Fibroblast of the conjunctiva (primary cell): ENCODE results near the gene IFT27.

ENCODE experiments used
- DNase-seq: peaks from one replicate; pipeline ENCODE4 v3.0.0-alpha.2; 2010; ENCODE audit warnings: low read depth

The IFT27 gene

DNA sequence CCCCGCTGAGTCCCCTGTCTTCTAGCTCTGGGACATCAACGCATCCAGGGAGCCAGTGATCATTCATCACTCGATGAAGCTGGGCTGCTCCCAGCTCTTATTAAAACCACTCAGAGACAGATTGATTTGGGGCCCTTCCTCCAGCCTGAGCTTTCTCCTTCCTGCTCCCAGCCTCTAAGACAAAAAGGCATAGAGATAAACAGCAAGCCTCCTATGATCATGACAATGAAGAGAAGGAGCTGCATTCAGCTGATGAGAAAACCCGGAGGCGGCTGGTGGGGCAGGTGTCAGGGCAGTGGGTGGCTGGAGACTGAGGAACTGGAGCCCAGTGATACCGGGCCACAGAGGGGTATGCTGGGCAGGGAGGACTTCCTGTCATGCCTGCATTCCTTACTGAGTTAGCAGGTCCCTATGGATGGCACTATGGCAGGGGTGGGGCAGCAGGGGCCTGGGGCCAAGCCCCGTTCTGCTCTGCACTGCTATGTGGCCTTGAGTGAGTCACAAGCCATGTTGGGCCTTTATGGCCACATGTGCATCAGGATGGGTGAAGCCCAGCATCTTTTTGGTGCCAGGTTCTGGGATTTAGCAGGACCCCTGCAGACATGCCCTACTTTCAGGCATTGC lies 20.7 kb upstream of the IFT27 start:
- no peak for DNase-seq

- no peak for DNase-seq
Observed at GRCh38 chr22:36795633-36796032, 19.7 kb upstream of the IFT27 start.

DNA sequence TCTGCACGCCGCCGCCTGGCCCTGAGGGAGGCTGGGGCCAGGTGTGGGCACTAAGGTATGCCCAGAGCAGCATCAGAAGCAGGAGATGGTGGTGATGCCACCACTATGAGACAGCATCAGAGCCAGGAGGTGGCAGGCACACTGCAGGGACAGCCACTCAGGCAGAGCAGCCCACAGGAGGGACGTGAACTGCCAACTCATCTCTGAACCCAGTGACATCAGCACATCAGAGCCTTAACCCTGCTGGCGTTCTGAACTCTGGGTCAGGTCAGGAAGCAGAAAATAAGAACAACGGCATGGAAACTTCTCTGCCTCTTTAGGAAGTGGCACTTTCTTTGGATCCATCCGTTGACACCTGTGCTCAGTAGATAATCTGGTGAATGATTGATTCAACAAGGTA lies 14.7 kb upstream of the IFT27 start:
- DNase-seq: no peak

DNA sequence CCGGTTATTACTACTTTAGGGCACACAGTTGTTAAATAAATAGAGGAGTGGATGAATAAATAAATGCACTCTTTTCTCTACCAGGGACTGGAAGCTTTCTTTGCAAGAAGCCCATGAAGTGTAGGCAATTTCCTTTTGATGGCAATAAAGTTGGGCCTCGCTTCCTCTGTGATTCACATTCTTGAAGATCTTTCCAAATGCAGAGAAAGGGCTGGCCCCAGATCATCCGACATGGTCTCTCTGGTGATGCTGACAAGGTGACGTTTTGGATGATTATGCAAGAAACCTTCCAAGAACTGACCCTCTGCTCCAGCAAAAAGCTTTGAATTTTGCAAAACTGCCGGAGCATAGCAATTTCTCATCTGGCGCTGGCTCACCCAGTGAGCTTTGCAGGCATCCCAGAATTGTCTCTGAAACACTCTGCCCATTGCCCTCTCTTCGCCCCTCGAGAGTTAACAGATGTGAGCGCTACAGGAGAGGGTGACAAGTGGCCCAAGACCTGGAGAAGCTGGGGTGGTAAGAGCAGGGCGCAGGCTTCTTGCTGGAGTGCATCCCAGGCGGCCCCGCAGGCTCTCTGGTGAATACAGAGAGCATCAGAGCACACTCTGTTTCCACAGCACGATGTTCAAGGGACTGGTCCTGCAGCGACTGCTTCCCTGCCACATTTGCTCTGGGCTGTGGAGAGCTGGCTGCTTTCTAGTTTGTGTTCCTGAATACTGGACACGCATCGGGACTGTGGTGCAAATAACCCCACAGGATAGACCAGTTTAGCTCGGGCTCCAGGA lies 11.5 kb upstream of the IFT27 start:
- no peak for DNase-seq

DNA sequence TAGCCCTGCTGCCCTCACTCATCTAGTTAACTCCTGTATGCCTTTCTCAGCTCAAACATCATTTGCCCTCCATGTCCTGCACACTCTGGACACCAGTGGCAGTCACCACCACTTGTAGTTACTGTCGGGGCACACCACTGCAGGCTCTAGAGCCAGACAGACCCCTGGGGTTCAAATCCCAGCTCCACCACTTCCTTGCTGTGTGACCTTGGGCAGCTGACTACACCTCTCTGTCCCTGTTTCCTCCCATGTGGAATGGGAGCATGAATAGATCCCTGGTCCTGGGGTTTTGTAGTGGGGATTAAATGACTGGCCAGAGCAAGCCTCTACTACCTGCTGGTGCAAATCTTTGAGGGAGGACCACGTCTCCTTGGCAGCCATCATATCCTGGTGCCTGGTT lies 7.8 kb upstream of the IFT27 start:
- DNase-seq: no peak

DNA sequence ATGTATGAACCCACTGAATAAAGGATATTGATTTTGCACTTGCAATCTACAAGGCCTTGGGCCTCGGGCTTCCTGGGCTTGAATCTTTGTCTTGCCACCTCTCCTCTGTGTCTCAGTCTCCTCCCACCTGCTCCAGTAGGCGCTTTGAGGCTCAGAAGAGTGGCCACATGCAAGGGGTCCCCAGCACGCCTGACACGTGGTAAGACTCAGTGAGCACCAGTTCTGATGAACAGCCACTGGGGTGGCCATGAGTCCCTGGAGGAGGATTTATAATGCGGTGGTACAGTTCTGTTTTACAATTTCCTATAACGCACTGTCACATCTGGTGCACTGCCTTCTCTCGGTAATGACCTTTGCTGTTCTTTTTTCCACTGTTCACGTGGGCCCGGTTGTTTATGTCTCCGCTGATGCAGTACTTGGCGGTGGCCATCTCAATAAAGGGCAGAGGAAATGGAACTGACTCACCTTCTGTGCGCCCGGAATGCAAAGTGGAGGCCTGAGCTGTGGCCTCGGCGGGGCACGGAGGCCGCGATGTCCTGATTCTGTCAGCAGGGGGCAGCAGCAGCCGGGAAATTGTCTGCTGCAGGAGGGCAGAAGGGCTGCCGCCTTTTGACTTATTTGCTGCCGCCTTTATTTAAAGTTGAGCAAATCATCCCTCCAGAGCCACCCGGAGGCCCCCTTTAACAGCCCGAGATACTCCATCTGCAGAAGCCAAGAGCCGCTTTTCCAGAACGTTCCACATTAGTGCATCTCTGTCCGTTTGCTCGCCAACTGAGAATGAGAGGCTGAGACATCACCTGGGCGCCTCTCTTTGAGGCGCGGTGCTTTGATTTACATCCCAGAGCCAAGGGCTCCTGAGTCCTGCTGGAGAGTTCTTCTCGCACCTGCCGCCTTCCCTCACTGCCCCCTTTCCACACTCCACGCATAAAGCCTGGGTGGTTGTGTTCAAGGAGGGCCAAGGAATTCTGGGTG lies 6.0 kb upstream of the IFT27 start:
- peak; percentile 49 for DNase-seq

- DNase-seq: no peak
Observed at GRCh38 chr22:36778020-36778419, 2.1 kb upstream of the IFT27 start.

DNA sequence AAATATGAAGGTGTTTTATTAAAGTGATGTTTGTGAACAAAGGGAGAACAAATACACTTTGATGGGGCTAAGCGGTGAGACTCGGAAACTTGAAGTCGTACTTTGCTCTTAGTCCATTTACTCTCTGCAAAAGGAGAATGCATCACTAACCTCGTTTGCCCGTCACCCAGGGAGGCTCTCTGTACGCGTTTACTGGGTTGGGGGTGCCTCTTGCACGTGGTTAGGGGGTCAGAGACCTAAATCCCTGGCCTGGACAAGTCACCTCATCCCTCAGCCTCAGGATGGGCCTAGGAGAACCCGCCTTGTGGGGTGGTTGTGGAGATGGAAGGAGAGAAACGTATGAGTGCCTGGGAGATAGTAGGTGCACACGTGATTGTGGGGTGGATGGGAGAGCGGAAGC lies 803 bp upstream of the IFT27 start:
- DNase-seq: no peak

- DNase-seq: no peak
Observed at GRCh38 chr22:36775586-36775963, 344 bp downstream of the IFT27 start.

DNA sequence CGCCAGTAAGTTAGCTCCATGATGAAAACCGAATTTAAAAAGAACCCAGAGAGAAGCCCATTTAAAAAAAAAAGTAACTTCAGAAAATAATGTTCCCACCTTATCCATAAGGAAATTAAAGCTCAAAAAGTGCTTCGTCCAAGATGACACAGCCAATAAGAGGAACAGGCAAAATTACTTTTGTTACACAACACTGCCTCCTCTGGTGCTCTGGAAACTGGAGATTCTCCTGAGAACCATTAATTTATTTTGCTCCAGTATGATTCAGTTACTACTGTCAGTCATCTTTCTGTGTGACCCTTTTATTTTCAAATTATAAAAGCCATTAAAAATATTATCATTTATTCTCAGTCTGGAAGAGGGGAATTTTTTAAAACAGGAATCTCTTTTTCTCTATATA lies 2.0 kb downstream of the IFT27 start:
- DNase-seq: peak; percentile 18

GRCh38 chr22:36772451-36772850 lies 3.5 kb downstream of the IFT27 start:
- DNase-seq: no peak

DNA sequence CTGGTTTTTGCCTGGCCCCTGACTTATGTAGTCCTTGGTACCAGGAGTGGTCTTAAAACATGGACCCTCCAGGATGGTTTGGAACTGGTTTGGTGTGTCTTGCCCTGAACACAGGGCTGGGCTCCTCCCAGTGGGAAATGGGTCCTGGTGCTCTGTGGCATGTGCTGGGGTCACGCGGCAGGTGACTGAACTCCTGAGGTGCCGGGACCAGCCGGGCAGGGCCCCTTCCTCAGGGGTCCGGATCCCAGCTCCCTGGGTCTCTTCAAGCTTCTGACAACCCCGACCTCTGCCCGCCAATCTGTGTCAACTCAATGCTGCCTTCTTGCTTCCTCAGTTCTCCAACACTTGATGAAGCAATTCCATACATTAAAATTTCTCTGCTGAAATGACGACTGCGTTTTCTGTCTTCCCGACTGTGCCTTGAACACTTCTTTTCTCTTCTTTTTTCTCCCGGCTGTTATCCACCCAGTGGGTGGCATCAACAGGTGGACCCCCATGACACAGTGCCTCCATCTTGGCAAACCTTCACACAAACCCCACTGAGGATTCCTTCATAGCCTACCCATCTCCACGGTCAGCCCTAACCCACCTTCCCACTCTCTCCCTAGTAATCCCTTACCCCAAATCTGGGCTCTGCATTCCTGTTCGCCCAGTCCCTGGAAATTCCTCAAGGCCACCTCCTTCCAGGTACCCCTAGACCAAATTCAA lies 4.4 kb downstream of the IFT27 start:
- DNase-seq: no peak

DNA sequence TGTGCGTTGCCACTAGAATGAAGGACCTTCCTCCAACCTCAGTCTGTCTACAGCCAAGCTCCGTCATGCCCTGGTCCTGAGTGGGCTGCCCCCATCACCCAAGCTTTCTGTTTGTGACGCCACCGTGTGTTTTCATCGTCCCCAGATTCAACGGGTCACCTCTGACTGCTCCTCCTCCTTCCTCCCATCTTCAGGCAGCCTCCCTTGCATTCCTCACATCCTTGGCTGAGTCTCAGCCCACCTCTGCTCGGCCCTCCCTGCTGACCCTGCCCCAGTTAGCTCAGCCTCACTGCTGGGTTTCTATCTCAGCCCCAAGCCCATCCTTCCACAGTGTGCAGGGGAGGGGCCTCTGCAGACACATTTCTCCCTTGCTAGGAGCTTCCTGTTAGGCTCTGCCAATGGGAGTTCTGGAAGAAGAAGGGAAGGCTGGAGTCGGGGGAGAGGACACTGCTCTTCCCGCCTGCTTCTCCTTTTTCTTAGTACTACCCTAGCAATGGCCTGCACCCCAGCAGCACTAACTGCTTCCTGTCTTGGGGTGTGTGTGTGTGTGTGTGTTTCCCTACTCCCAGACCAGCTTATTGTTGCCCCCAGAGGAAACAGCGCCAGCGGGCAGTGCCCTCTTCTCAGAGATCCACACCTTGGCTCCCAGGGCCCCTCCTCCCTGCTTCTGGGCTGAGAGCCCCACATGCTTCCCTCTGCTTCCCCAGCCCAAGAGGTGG lies 5.2 kb downstream of the IFT27 start:
- no peak for DNase-seq

GRCh38 chr22:36769541-36770512 lies 6.1 kb downstream of the IFT27 start:
- no peak for DNase-seq

DNA sequence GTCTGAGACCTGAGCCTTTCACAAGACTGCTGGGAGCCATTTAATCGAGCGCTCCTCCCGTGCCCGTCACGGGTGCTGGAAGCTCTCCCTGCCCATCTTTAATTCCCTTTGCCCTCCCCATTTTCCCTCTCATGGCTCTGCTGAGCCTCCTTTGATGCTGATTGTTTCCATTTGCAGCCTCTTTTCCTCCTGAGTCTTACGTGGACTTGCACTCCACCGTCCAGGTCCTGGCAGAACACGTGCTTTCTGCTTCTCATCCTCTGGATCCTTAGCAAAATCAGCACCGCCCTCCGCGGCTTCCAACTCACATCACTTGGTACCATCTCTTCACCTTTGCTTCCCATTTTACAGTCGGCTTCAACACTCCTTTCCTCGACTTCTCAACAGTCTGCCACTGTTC lies 7.3 kb downstream of the IFT27 start:
- no peak for DNase-seq

- DNase-seq: no peak
Observed at GRCh38 chr22:36768141-36768540, 7.8 kb downstream of the IFT27 start.

- no peak for DNase-seq
Observed at GRCh38 chr22:36767035-36767775, 8.7 kb downstream of the IFT27 start.

GRCh38 chr22:36765943-36766450 lies 9.9 kb downstream of the IFT27 start:
- DNase-seq: no peak
